GM21447 (cell line): ENCODE results near the gene SLC4A7.
"Not testable (repeated sequence)": the region's sequence is repeated elsewhere in the genome, so short reads cannot be mapped to it uniquely, and the experiment has no call there.

Experiments used
- ATAC-seq: cut with Tn5 transposase; IDR thresholded peaks from one replicate; pipeline ENCODE4 v1.9.1; 2021; ENCODE audit not compliant: unreplicated experiment

SLC4A7 gene

DNA sequence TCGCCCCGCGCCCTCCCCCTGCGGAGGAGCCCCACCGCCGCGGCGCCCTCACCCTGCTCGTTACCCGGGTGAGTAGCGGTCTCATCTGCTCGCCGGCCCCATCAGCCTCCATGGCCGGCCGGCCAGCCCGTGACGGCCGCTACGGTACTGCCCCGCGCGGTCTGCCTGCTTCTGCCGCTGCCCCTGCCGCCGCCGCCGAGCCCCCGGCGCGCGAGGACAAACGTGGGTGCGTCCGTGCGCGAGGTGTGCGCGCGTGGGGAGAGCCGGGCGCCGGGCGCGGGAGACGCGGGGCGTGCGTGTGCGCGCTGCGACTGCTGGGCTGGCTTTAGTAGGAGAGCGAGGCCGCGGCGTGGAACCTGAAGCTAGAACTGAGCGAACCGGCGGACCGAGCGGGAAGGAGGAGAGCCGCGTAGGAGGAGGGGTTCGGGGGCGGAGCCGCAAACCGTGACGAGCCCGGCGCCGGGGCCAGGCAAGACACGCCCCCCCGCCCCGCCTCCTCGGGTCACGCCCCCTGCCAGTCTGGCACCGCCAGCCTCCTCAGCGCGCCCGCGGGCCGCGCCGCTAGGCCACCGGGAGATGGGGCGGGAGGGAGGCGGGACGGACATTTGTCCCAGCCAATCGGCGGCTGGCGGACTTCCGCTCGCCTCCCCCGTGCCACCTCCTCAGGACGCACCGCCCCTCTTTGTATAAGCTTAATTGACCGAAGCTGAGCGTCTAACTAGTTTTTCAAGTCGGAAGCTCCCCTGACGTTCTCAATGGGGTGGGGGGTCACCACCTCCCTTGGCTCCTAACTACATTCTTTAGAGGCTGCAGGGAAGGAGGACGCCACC, at the start of gene SLC4A7:
TSS of gene SLC4A7 (minus strand) at position 370 of the 830 bp plus-strand sequence. CDS start at position 112, 258 bp downstream.
- peak; percentile 83 for ATAC-seq

GRCh38 chr3:27533261-27533607, 49.0 kb upstream of the SLC4A7 start:
- ATAC-seq = no peak

GRCh38 chr3:27532426-27533260, 48.5 kb upstream of the SLC4A7 start:
- no peak for ATAC-seq

GRCh38 chr3:27531193-27531751, 47.1 kb upstream of the SLC4A7 start:
- ATAC-seq = not testable (repeated sequence)

GRCh38 chr3:27528791-27529190, 44.6 kb upstream of the SLC4A7 start:
- ATAC-seq = no peak

- ATAC-seq = no peak
Observed at GRCh38 chr3:27526614-27527315, 42.6 kb upstream of the SLC4A7 start.

DNA sequence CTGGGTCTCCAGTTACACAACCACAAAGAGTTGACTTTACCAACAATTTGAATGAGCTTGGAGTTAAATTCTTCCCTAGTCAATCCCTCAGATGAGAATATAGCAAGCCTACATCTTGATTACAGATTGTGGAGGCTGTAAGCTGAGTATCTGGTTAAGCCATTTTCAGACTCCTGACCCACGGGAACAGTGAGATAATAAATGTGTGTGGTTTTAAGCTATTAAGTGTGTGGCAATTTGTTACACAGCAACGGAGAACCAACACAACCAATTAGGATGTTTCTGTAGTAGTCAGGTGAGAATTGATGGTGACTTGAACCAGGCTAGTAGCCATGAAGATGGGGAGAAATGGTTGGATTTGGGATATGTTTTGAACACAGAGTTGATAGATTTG, 37.7 kb upstream of the SLC4A7 start:
- no peak for ATAC-seq

- no peak for ATAC-seq
Observed at GRCh38 chr3:27521179-27521871, 37.1 kb upstream of the SLC4A7 start.

DNA sequence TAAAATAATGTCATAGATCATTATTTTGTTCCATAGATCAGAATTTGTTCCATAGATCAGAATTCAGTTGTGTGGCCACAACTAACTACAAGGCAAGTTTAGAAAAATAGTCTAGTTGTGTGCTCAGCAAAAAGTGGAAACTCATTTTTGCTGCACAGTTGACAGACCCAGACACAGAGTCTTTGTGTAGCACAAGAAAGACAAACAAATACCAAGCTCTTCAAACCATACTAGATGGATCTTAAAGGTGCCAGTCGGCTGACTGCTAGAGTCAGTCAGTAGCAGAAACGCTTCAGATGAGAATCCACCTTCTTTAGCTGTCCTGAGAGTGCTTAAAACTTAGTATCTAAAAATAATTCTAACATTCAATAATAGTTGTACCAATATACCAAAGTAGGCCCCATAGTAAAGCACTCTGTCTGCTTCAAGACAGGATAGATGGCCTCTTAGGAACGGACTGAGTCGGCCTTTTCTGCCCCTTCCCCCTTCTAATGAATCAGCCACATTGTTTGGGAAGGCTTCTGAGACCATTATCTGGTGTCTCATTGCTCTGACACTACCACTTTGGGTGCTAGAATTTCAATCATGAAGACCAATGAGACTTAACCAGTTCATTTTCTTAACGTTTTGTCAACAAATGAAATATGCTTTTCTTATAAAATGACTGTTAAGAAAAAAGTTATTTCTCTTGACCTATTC, 27.7 kb upstream of the SLC4A7 start:
- ATAC-seq = no peak

- no peak for ATAC-seq
Observed at GRCh38 chr3:27509376-27509775, 25.2 kb upstream of the SLC4A7 start.

- ATAC-seq = no peak
Observed at GRCh38 chr3:27508424-27508823, 24.2 kb upstream of the SLC4A7 start.

DNA sequence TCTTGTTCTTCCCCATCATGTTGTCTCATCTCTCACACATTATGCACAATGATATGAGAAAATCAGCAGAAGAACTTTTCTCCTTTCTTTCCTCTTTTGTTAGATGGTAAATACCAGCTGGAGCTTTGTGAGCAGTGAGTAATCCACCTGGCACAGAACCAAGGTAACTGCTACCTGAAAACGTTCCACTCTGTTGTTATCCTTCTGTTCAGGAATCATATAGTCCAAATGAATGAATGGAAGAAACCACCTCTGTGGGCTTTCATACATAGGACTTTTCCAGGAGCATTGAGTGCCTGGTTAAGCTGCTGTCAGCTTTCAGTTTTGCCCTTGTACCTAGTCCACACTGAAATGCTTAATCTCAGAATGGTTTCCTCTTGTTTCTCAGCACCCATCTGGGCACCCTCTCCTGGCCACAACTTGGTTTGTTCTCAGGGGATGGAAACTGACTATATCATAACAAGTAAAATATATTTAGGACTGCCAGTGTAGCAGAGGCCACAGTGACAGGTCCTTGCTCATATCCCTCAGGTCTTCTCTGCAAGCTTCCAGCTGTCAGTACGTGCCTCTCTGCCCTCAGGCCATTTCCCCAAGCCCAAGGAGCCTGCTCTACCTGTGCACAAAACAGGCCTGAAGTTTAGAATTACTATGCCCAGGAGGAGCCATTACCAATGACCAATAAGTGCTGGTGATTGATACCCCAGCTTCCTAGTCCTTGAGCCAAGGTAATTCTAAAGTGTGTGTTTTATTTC, 23.5 kb upstream of the SLC4A7 start:
- no peak for ATAC-seq

GRCh38 chr3:27507111-27507510, 22.9 kb upstream of the SLC4A7 start:
- ATAC-seq = no peak

DNA sequence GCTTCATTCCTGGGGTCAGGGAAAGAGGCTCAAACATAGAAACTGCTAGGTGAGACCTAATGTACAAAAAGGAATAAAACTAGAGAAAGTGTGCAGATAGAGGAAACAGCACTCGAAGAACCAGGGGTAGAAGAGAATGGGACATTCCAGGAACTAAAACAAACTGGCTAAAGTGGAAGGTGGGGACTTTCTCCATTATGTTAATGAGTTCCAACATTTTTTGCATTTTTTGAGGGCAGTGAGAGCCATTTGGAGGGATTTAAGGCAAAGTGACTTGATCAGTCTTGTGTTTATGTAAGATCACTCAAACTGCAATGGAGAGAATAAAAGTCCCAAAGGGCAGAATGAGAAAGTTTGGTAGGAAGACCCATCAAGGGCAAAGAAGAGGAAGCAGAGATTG, 20.6 kb upstream of the SLC4A7 start:
- ATAC-seq = no peak

DNA sequence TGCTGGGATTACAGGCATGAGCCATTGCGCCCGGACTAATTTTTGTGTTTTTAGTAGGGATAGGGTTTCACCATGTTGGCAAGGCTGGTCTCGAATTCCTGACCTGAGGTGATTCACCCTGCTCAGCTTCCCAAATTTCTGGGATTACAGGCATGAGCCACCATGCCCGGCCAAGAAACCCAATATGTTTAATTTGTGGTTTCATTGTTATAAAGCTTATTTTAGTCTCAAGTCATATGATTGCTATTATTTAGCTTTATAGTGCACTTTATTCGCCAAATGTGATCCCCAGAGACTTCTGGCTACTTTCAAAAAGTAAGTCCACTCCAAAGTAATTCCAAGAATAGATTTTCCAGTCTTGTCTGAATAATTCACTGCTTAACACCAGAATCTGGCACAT, 19.3 kb upstream of the SLC4A7 start:
- no peak for ATAC-seq

- ATAC-seq = no peak
Observed at GRCh38 chr3:27501759-27502158, 17.6 kb upstream of the SLC4A7 start.

DNA sequence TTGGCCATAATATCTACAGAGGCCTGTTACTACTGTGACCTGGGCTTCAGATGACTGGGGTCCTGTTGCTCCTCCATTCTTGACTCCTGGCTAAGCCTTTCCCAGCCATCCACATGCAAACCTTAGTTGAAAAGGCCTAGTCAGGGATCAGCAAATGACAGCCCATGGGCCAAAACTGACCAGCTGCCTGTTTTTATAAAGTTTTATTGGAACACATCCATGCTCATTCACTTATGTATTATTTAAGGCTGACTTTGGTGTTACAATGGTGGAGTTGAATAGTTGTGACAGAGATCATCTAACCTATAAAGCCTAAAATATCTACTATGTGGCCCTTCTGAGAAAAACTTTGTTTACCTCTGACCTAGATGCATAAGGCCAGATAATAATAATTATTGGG, 16.8 kb upstream of the SLC4A7 start:
- ATAC-seq = no peak

- no peak for ATAC-seq
Observed at GRCh38 chr3:27500035-27500434, 15.9 kb upstream of the SLC4A7 start.

DNA sequence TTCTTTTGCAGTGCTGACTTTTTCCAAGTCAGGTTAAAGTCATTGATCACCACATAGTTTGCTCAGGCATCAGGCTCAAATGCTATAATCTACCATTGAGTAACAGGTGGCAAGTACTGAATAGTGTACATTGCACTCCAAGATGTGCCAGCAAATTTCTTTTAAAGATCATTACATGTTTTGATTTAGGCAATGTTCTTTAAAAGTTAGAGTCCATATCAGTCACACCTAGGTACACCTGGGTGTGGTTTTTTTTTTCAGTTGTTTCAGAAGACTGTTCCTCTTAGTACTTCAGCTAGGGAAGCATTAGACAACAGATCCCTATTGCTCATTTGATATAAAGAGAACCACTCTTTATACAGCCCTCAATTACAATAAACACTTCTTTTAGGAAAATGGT, 10.6 kb upstream of the SLC4A7 start:
- ATAC-seq = no peak
